IMR-90 (cell line): Measurements from ENCODE around the gene TTLL12. TPM values are rescaled to one million over a fixed set of nuclear protein-coding genes. Genes with fewer than 3 reads are reported as not detected.
A peak's percentile ranks its signal among the peaks of the same experiment; 100 is the strongest.

ENCODE experiments used
- ATAC-seq: fragments of 200-7000 bp; cut with Tn5 transposase; 2 replicates; pipeline ENCODE4 v1.9.1; 2020; ENCODE audit warnings: low read depth, mild to moderate bottlenecking, moderate library complexity
- BruUV-seq: library from RNA; stranded (reverse); fragments of 400-500 nt; replicated peaks from 2 replicates; lab custom pipeline; 2021; lab: Mats Ljungman, UMichigan
- CTCF ChIA-PET: fragments of 300-600 bp; formaldehyde crosslinking; extraction: SDS; loops from one replicate; lab custom pipeline; 2021; ENCODE audit warnings: antibody characterized with exemption; lab: Yijun Ruan, JAX
- POLR2A ChIA-PET: fragments of 300-600 bp; sonication (Branson Sonifier 250); formaldehyde crosslinking; loops from one replicate; lab custom pipeline; 2022; ENCODE audit warnings: antibody characterized with exemption; ENCODE audit not compliant: unreplicated experiment; lab: Charles Lee
- DNase-seq: peaks from one replicate; pipeline ENCODE4 v3.0.0; 2013
- H2AFZ ChIP-seq: replicated peaks from 2 replicates; pipeline ENCODE3; 2013; ENCODE audit warnings: low read length, mild to moderate bottlenecking; ENCODE audit not compliant: poor library complexity
- H2AK5ac ChIP-seq: 2 replicates; pipeline ENCODE4 v1.6.1; 2013; ENCODE audit warnings: low read depth, low read length, inconsistent platforms
- H2AK9ac ChIP-seq: replicated peaks from 2 replicates; pipeline ENCODE3; 2013; ENCODE audit warnings: mild to moderate bottlenecking, low read depth, low read length, moderate library complexity; ENCODE audit not compliant: poor library complexity
- H2BK120ac ChIP-seq: 2 replicates; pipeline ENCODE4 v1.6.1; 2013; ENCODE audit warnings: low read depth, low read length, inconsistent platforms
- H2BK15ac ChIP-seq: 3 replicates; pipeline ENCODE4 v1.6.1; 2013; ENCODE audit warnings: low read depth, low read length, inconsistent platforms
- H2BK20ac ChIP-seq: 2 replicates; pipeline ENCODE4 v1.6.1; 2013; ENCODE audit warnings: low read depth, mild to moderate bottlenecking, inconsistent platforms, low read length, moderate library complexity
- H2BK5ac ChIP-seq: 2 replicates; pipeline ENCODE4 v1.6.1; 2013; ENCODE audit warnings: mild to moderate bottlenecking, low read depth, low read length, inconsistent platforms; ENCODE audit not compliant: poor library complexity, severe bottlenecking
- H3K14ac ChIP-seq: replicated peaks from 2 replicates; pipeline ENCODE4 v1.6.1; 2013; ENCODE audit warnings: low read depth, low read length, inconsistent platforms
- H3K18ac ChIP-seq: 2 replicates; pipeline ENCODE4 v1.6.1; 2013; ENCODE audit warnings: low read depth, low read length, control low read depth
- H3K23ac ChIP-seq: 2 replicates; pipeline ENCODE4 v1.6.1; 2013; ENCODE audit warnings: low read depth, low read length, inconsistent platforms
- H3K27ac ChIP-seq: 2 replicates; pipeline ENCODE4 v1.5.1; 2013; ENCODE audit warnings: mild to moderate bottlenecking, control low read depth, low read length; ENCODE audit not compliant: insufficient read depth
- H3K27me3 ChIP-seq: 2 replicates; pipeline ENCODE4 v1.6.1; 2013; ENCODE audit warnings: low read length; ENCODE audit not compliant: control insufficient read depth, insufficient read depth
- H3K36me3 ChIP-seq: 2 replicates; pipeline ENCODE4 v1.6.1; 2013; ENCODE audit warnings: low read length, mixed read lengths; ENCODE audit not compliant: control insufficient read depth, insufficient read depth
- H3K4ac ChIP-seq: 2 replicates; pipeline ENCODE4 v1.6.1; 2013; ENCODE audit warnings: low read depth, low read length, inconsistent platforms
- H3K4me1 ChIP-seq: 2 replicates; pipeline ENCODE4 v1.6.1; 2013; ENCODE audit warnings: low read length, mixed read lengths; ENCODE audit not compliant: control insufficient read depth, insufficient read depth
- H3K4me2 ChIP-seq: 2 replicates; pipeline ENCODE4 v1.6.1; 2013; ENCODE audit warnings: low read depth, mild to moderate bottlenecking, control low read depth, low read length, moderate library complexity
- H3K4me3 ChIP-seq: 2 replicates; pipeline ENCODE4 v1.5.1; 2013; ENCODE audit warnings: low read depth, mild to moderate bottlenecking, control low read depth, low read length, moderate library complexity; ENCODE audit not compliant: insufficient read depth
- H3K56ac ChIP-seq: 2 replicates; pipeline ENCODE4 v1.6.1; 2013; ENCODE audit warnings: low read length, inconsistent platforms; ENCODE audit not compliant: insufficient read depth; ENCODE audit errors: extremely low read depth
- H3K79me1 ChIP-seq, 2 experiments: 2 replicates each; pipeline ENCODE4 v1.6.1; 2013; ENCODE audit warnings: low read length in 2 of 2, inconsistent platforms in 1 of 2, low read depth in 1 of 2
- H3K9ac ChIP-seq: 2 replicates; pipeline ENCODE4 v1.6.1; 2013; ENCODE audit warnings: low read depth, low read length, control low read depth
- H3K9me1 ChIP-seq: 2 replicates; pipeline ENCODE4 v1.6.1; 2013; ENCODE audit warnings: low read length, inconsistent platforms; ENCODE audit not compliant: insufficient read depth
- H3K9me3 ChIP-seq: 2 replicates; pipeline ENCODE4 v1.6.1; 2013; ENCODE audit warnings: low read length; ENCODE audit not compliant: control insufficient read depth, insufficient read depth
- H4K20me1 ChIP-seq: 2 replicates; pipeline ENCODE4 v1.6.1; 2013; ENCODE audit warnings: low read length, inconsistent platforms; ENCODE audit not compliant: insufficient read depth
- H4K5ac ChIP-seq: 2 replicates; pipeline ENCODE4 v1.6.1; 2013; ENCODE audit warnings: mild to moderate bottlenecking, low read depth, low read length, control low read depth
- H4K8ac ChIP-seq, 2 experiments: 2 replicates each; pipeline ENCODE4 v1.6.1; 2013; ENCODE audit warnings: low read depth in 2 of 2, low read length in 2 of 2, control low read depth in 1 of 2, inconsistent platforms in 1 of 2
- H4K91ac ChIP-seq: 2 replicates; pipeline ENCODE4 v1.6.1; 2013; ENCODE audit warnings: low read depth, low read length, inconsistent platforms; ENCODE audit not compliant: insufficient read depth
- CEBPB ChIP-seq: IDR thresholded peaks from 2 replicates; pipeline ENCODE4 v1.6.1; 2012; ENCODE audit warnings: low read depth, low read length, improper control_type of control experiment
- CHD1 ChIP-seq: IDR thresholded peaks from 2 replicates; pipeline ENCODE4 v1.6.1; 2012; ENCODE audit warnings: low read depth, low read length, improper control_type of control experiment
- FOS ChIP-seq: fragments of 150-350 bp; IDR thresholded peaks from 2 replicates; pipeline ENCODE4 v1.6.1; 2016; ENCODE audit warnings: low read depth, low read length
- MAFK ChIP-seq: IDR thresholded peaks from 2 replicates; pipeline ENCODE4 v1.6.1; 2012; ENCODE audit warnings: low read depth, low read length, improper control_type of control experiment
- MAZ ChIP-seq: IDR thresholded peaks from 2 replicates; pipeline ENCODE4 v1.6.1; 2012; ENCODE audit warnings: low read depth, mild to moderate bottlenecking, low read length, improper control_type of control experiment, moderate library complexity, borderline replicate concordance
- MXI1 ChIP-seq: IDR thresholded peaks from 2 replicates; pipeline ENCODE4 v1.6.1; 2012; ENCODE audit warnings: low read depth, mild to moderate bottlenecking, low read length, moderate library complexity, borderline replicate concordance
- NFE2L2 ChIP-seq: fragments of 150-350 bp; IDR thresholded peaks from 2 replicates; pipeline ENCODE4 v1.6.1; 2016; ENCODE audit warnings: low read depth, mild to moderate bottlenecking, low read length
- POLR2A ChIP-seq: IDR thresholded peaks from 2 replicates; pipeline ENCODE4 v1.6.1; 2012; ENCODE audit warnings: mild to moderate bottlenecking, low read depth, low read length
- RAD21 ChIP-seq: IDR thresholded peaks from 2 replicates; pipeline ENCODE4 v1.6.1; 2012; ENCODE audit warnings: low read length, improper control_type of control experiment
- RCOR1 ChIP-seq: IDR thresholded peaks from 2 replicates; pipeline ENCODE4 v1.6.1; 2012; ENCODE audit warnings: mild to moderate bottlenecking, low read length, improper control_type of control experiment; ENCODE audit not compliant: insufficient replicate concordance
- RFX5 ChIP-seq: IDR thresholded peaks from 2 replicates; pipeline ENCODE4 v1.8.0; 2012; ENCODE audit warnings: low read depth, mild to moderate bottlenecking, low read length, moderate library complexity
- SMC3 ChIP-seq: fragments of 150-350 bp; IDR thresholded peaks from 2 replicates; pipeline ENCODE4 v1.6.1; 2016; ENCODE audit warnings: low read depth, mild to moderate bottlenecking, antibody characterized with exemption, low read length, moderate library complexity
- WGBS, 2 experiments: methylation state at CpG; one replicate each; pipeline versions ENCODE4 v1.1.5 to v1.1.7; 2013; ENCODE audit warnings: missing lambda C conversion rate in 2 of 2; ENCODE audit not compliant: insufficient read length in 1 of 2; ENCODE audit errors: extremely low coverage in 2 of 2; 5-methylcytosine and 5-hydroxymethylcytosine counted together
- dilution Hi-C: fragments of 300-500 bp; cut with HindIII; formaldehyde crosslinking; loops from one replicate; pipeline ENCODE4 v1.14.3; 2018; ENCODE audit warnings: low sequenced_read_pairs; ENCODE audit not compliant: unreplicated experiment
- in situ Hi-C: fragments of 300-500 bp; cut with MboI; formaldehyde crosslinking; loops from 3 replicates; pipeline ENCODE4 v1.14.3; 2019; ENCODE audit warnings: low sequenced_read_pairs, inconsistent platforms, mixed read lengths
- intact Hi-C: fragments of 100-400 bp; cut with micrococcal nuclease; formaldehyde crosslinking; loops from 2 replicates; pipeline ENCODE4 v1.10.0; 2022
- polyA plus RNA-seq, 3 experiments: library from polyadenylated mRNA; depleted of rRNA; stranded (reverse); fragments of >200 nt; gene quantifications; 2 replicates each; pipeline ENCODE4 v1.2.3, GENCODE V29; 2012; ENCODE audit warnings: low replicate concordance in 1 of 3
- total RNA-seq: library from RNA; depleted of rRNA; stranded (reverse); fragments of >200 nt; gene quantifications from 2 replicates; pipeline ENCODE4 v1.2.3, GENCODE V29; 2012
- TF ChIP-seq, protein P1 (sequence below): fragments of 150-350 bp; IDR thresholded peaks from 2 replicates; pipeline ENCODE4 v1.6.1; 2016; ENCODE audit warnings: low read depth, mild to moderate bottlenecking, low read length, moderate library complexity, borderline replicate concordance
- TF ChIP-seq, protein P2 (sequence below): fragments of 150-350 bp; IDR thresholded peaks from 2 replicates; pipeline ENCODE4 v1.6.1; 2017; ENCODE audit warnings: mild to moderate bottlenecking, antibody characterized with exemption, low read length, low read depth

TTLL12 gene
- total and polyA plus RNA-seq, 2 of the 4 experiments (the other 2 are of a cell fraction): 20.9 to 30.1 TPM

DNA sequence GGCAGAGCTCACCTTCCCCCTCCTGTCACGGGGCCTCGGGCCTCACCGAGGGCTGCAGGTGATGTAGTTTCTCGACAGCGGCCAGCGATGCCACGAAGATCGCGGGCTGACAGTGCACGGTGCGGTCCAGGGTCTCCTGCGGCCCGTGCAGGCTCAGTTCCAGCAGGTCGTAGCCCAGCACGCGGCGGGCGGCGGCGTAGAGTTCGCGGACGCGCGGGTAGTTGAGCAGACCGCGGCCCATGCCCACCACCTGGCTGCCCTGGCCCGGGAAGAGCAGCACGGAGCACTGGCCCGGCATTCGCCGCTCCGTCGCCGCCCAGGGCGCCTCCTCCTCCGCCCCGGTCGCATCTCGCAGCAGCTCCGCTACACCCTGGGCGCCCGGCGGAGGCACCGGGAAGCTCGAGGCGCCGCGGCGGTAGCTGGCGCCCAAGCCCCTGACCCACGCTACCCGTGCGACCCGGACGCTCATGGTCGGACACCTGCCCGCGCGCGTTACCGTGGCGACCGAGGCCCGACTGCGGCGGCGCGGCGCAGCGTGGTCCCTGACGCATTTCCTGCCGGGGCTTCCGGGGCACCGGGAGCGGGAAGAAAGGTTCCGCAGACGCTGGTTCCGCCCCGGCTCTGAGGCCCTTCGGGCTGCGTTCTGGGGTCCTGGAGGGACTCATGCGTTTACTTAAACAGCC, 43.9 kb downstream of the TTLL12 start, which contains the start of gene MCAT:
TSS of gene MCAT (minus strand) at position 519 of the 683 bp plus-strand sequence. CDS start at position 469, 50 bp downstream.
- Histone ChIP-seq H3K14ac (peak within 1 kb of the TSS; percentile 93), H2AK9ac (peak within 1 kb of the TSS; percentile 97), H4K5ac (peak within 1 kb of the TSS; percentile 100), H3K56ac (peak within 1 kb of the TSS; percentile 16; the same call in 1 of the 2 replicates), H2AFZ (peak within 1 kb of the TSS; percentile 92), H3K27ac (peak within 1 kb of the TSS; percentile 62), H4K91ac (peak within 1 kb of the TSS; percentile 81), H3K27me3 (no peaks in the 10 kb centered on the region), H2BK120ac (peak within 1 kb of the TSS; percentile 55; the same call in 1 of the 2 replicates), H3K4me1 (no peaks in the 10 kb centered on the region), H3K4ac (peak within 1 kb of the TSS; percentile 92), H3K9me3 (no peaks in the 10 kb centered on the region), H2AK5ac (peak within 1 kb of the TSS; percentile 49), H3K79me1 (peaks cover 15 to 17% of the 10 kb centered on the region in 2 experiments; a peak in 3 of 4 replicates), H3K18ac (peak within 1 kb of the TSS; percentile 76; the same call in 1 of the 2 replicates), H2BK20ac (no peak within 1 kb of the TSS), H3K4me2 (peak within 1 kb of the TSS; percentile 96), H3K9ac (peak within 1 kb of the TSS; percentile 68), H2BK5ac (peak within 1 kb of the TSS; percentile 77), H3K4me3 (peak within 1 kb of the TSS; percentile 85), H3K9me1 (no peaks in the 10 kb centered on the region), H4K20me1 (no peaks in the 10 kb centered on the region), H3K23ac (0 out of 2 replicates have a peak within 1 kb of the TSS, but pooled peaks have one; percentile 7), H4K8ac (peak within 1 kb of the TSS; percentile 100), H2BK15ac (no peak within 1 kb of the TSS), H3K36me3 (peaks cover 11% of the 10 kb centered on the region)
- intact Hi-C loops (no loop called here), dilution Hi-C loops (no loop called here), in situ Hi-C loops (no loop called here)
- ChIA-PET CTCF (no interaction called here), POLR2A (no interaction called here)
- DNase-seq (peak; percentile 68), ATAC-seq (peak; percentile 99)
- 1% methylated on average over 54 of the region's 83 CpGs; no CpG with 5 or more reads in 1 of the 2 experiments for WGBS, 2 experiments
- no TSS peak for BruUV-seq
- TF ChIP-seq SMC3 (no peak), POLR2A (peak; percentile 34; the same call in 1 of the 2 replicates), RAD21 (no peak), MAZ (0 out of 2 replicates have a peak, but pooled peaks have one; percentile 23), MAFK (no peak), RCOR1 (peak; percentile 30), RFX5 (no peak), NFE2L2 (no peak), CEBPB (no peak), MXI1 (peak; percentile 91), FOS (no peak), CHD1 (no peak)
- TF ChIP-seq, protein P1, sequence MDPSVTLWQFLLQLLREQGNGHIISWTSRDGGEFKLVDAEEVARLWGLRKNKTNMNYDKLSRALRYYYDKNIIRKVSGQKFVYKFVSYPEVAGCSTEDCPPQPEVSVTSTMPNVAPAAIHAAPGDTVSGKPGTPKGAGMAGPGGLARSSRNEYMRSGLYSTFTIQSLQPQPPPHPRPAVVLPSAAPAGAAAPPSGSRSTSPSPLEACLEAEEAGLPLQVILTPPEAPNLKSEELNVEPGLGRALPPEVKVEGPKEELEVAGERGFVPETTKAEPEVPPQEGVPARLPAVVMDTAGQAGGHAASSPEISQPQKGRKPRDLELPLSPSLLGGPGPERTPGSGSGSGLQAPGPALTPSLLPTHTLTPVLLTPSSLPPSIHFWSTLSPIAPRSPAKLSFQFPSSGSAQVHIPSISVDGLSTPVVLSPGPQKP: no peak
- TF ChIP-seq, protein P2, sequence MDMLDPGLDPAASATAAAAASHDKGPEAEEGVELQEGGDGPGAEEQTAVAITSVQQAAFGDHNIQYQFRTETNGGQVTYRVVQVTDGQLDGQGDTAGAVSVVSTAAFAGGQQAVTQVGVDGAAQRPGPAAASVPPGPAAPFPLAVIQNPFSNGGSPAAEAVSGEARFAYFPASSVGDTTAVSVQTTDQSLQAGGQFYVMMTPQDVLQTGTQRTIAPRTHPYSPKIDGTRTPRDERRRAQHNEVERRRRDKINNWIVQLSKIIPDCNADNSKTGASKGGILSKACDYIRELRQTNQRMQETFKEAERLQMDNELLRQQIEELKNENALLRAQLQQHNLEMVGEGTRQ: peak; percentile 41; the same call in 1 of the 2 replicates
